Mesendoderm (in vitro differentiated cells): Measurements from ENCODE around the gene NUDT9.

Source experiments
- DNase-seq: peaks from one replicate; pipeline ENCODE4 v3.0.0; 2013
- H2AK5ac ChIP-seq: 2 replicates; pipeline ENCODE4 v1.6.1; 2013; ENCODE audit warnings: low read length, inconsistent platforms
- H2BK120ac ChIP-seq: 2 replicates; pipeline ENCODE4 v1.6.1; 2013; ENCODE audit warnings: low read depth, mild to moderate bottlenecking, low read length, moderate library complexity, mixed read lengths
- H2BK15ac ChIP-seq: replicated peaks from 2 replicates; pipeline ENCODE4 v1.6.1; 2013; ENCODE audit warnings: low read depth, mild to moderate bottlenecking, moderate library complexity
- H2BK5ac ChIP-seq: 2 replicates; pipeline ENCODE4 v1.6.1; 2013; ENCODE audit warnings: low read length, inconsistent platforms
- H3K18ac ChIP-seq: 2 replicates; pipeline ENCODE4 v1.6.1; 2013; ENCODE audit warnings: mild to moderate bottlenecking, low read length, mixed read lengths
- H3K23ac ChIP-seq: one replicate; pipeline ENCODE4 v1.6.1; 2013; ENCODE audit warnings: low read length
- H3K27ac ChIP-seq: 2 replicates; pipeline ENCODE4 v1.5.1; 2013; ENCODE audit warnings: low read depth, mild to moderate bottlenecking, inconsistent platforms, low read length, moderate library complexity
- H3K27me3 ChIP-seq: 2 replicates; pipeline ENCODE4 v1.6.1; 2013; ENCODE audit warnings: low read length, control low read depth, mild to moderate bottlenecking, inconsistent platforms; ENCODE audit not compliant: insufficient read depth, poor library complexity
- H3K36me3 ChIP-seq: 2 replicates; pipeline ENCODE4 v1.6.1; 2013; ENCODE audit warnings: low read length, inconsistent platforms; ENCODE audit not compliant: control insufficient read depth, insufficient read depth
- H3K4ac ChIP-seq: one replicate; pipeline ENCODE4 v1.6.1; 2013; ENCODE audit warnings: low read depth, mild to moderate bottlenecking, low read length, moderate library complexity
- H3K4me1 ChIP-seq: 2 replicates; pipeline ENCODE4 v1.6.1; 2013; ENCODE audit warnings: low read depth, low read length, inconsistent platforms; ENCODE audit not compliant: control insufficient read depth
- H3K4me2 ChIP-seq: 2 replicates; pipeline ENCODE4 v1.6.1; 2013; ENCODE audit warnings: low read length
- H3K4me3 ChIP-seq: 2 replicates; pipeline ENCODE4 v1.5.1; 2013; ENCODE audit warnings: mild to moderate bottlenecking, low read length
- H3K56ac ChIP-seq: one replicate; pipeline ENCODE4 v1.6.1; 2013; ENCODE audit warnings: low read length
- H3K79me1 ChIP-seq: 2 replicates; pipeline ENCODE4 v1.6.1; 2013; ENCODE audit warnings: low read length, inconsistent platforms
- H3K79me2 ChIP-seq: 2 replicates; pipeline ENCODE4 v1.6.1; 2013; ENCODE audit warnings: mild to moderate bottlenecking, low read length; ENCODE audit not compliant: control insufficient read depth, insufficient read depth
- H3K9ac ChIP-seq: 2 replicates; pipeline ENCODE4 v1.6.1; 2013; ENCODE audit warnings: low read length, inconsistent platforms
- H4K5ac ChIP-seq: one replicate; pipeline ENCODE4 v1.6.1; 2013; ENCODE audit warnings: low read length
- H4K8ac ChIP-seq: one replicate; pipeline ENCODE4 v1.6.1; 2013; ENCODE audit warnings: low read depth, mild to moderate bottlenecking, control low read depth, low read length, moderate library complexity
- WGBS: extraction: QIAGEN DNeasy Blood & Tissue Kit; methylation state at CpG from one replicate; pipeline ENCODE4 v1.1.7; 2013; ENCODE audit warnings: low lambda C conversion rate, missing lambda C conversion rate; ENCODE audit not compliant: insufficient coverage; ENCODE audit errors: extremely low coverage; 5-methylcytosine and 5-hydroxymethylcytosine counted together

Gene NUDT9

GRCh38 chr4:87497159-87497558 is 74.8 kb downstream of the NUDT9 start:
- no peak overlapping the region for H3K56ac ChIP-seq
- no peak overlapping the region for H2BK15ac ChIP-seq
- H4K5ac ChIP-seq = no peak overlapping the region
- H3K4me3 ChIP-seq = no peak overlapping the region
- no peak overlapping the region for H3K4ac ChIP-seq
- no peak overlapping the region for H2AK5ac ChIP-seq
- no peak overlapping the region for H2BK120ac ChIP-seq
- no peaks in the 10 kb centered on the region for H3K79me2 ChIP-seq
- WGBS = no CpG with 5 or more reads among the region's 2 CpGs
- no peaks in the 10 kb centered on the region for H3K79me1 ChIP-seq
- no peak overlapping the region for H3K27ac ChIP-seq
- no peak overlapping the region for H3K4me2 ChIP-seq
- H2BK5ac ChIP-seq = no peak overlapping the region
- H3K4me1 ChIP-seq = no peaks in the 10 kb centered on the region
- no peak overlapping the region for H3K9ac ChIP-seq
- peak; percentile 36 for DNase-seq
- no peaks in the 10 kb centered on the region for H3K36me3 ChIP-seq
- no peak overlapping the region for H3K18ac ChIP-seq
- H4K8ac ChIP-seq = no peak overlapping the region
- no peaks in the 10 kb centered on the region for H3K27me3 ChIP-seq
- H3K23ac ChIP-seq = no peak overlapping the region

- no peak overlapping the region for H2BK15ac ChIP-seq
- H3K27me3 ChIP-seq = no peaks in the 10 kb centered on the region
- H3K79me1 ChIP-seq = no peaks in the 10 kb centered on the region
- no peak overlapping the region for H2BK5ac ChIP-seq
- H3K9ac ChIP-seq = no peak overlapping the region
- H3K79me2 ChIP-seq = no peaks in the 10 kb centered on the region
- H3K4ac ChIP-seq = no peak overlapping the region
- H3K4me1 ChIP-seq = no peaks in the 10 kb centered on the region
- H2BK120ac ChIP-seq = no peak overlapping the region
- H3K27ac ChIP-seq = no peak overlapping the region
- no CpG with 5 or more reads among the region's 3 CpGs for WGBS
- H3K23ac ChIP-seq = no peak overlapping the region
- peak overlapping the region; percentile 34 for H3K56ac ChIP-seq
- H2AK5ac ChIP-seq = no peak overlapping the region
- H3K36me3 ChIP-seq = no peaks in the 10 kb centered on the region
- no peak overlapping the region for H3K4me3 ChIP-seq
- H3K18ac ChIP-seq = no peak overlapping the region
- no peak overlapping the region for H4K8ac ChIP-seq
- H3K4me2 ChIP-seq = no peak overlapping the region
- no peak overlapping the region for H4K5ac ChIP-seq
- DNase-seq = no peak
Measured at GRCh38 chr4:87497578-87497977, 75.2 kb downstream of the NUDT9 start.

GRCh38 chr4:87498446-87498900 is 76.1 kb downstream of the NUDT9 start:
- H3K27me3 ChIP-seq = no peaks in the 10 kb centered on the region
- no peaks in the 10 kb centered on the region for H3K36me3 ChIP-seq
- no peak overlapping the region for H2AK5ac ChIP-seq
- WGBS = no CpG with 5 or more reads among the region's 5 CpGs
- no peaks in the 10 kb centered on the region for H3K4me1 ChIP-seq
- H3K4me3 ChIP-seq = no peak overlapping the region
- no peak overlapping the region for H4K5ac ChIP-seq
- DNase-seq = no peak
- no peak overlapping the region for H3K9ac ChIP-seq
- no peaks in the 10 kb centered on the region for H3K79me2 ChIP-seq
- no peak overlapping the region for H4K8ac ChIP-seq
- no peak overlapping the region for H3K56ac ChIP-seq
- H3K4me2 ChIP-seq = no peak overlapping the region
- H3K23ac ChIP-seq = no peak overlapping the region
- H2BK120ac ChIP-seq = no peak overlapping the region
- no peak overlapping the region for H2BK5ac ChIP-seq
- H3K79me1 ChIP-seq = no peaks in the 10 kb centered on the region
- no peak overlapping the region for H3K18ac ChIP-seq
- H3K4ac ChIP-seq = no peak overlapping the region
- no peak overlapping the region for H3K27ac ChIP-seq
- H2BK15ac ChIP-seq = no peak overlapping the region

GRCh38 chr4:87499403-87500091 is 77.2 kb downstream of the NUDT9 start:
- no peak overlapping the region for H2BK120ac ChIP-seq
- H2AK5ac ChIP-seq = no peak overlapping the region
- H3K27me3 ChIP-seq = no peaks in the 10 kb centered on the region
- H3K18ac ChIP-seq = no peak overlapping the region
- no peak overlapping the region for H4K5ac ChIP-seq
- H3K4me2 ChIP-seq = no peak overlapping the region
- H3K23ac ChIP-seq = no peak overlapping the region
- no peak overlapping the region for H2BK15ac ChIP-seq
- H4K8ac ChIP-seq = no peak overlapping the region
- DNase-seq = no peak
- no peaks in the 10 kb centered on the region for H3K36me3 ChIP-seq
- no peak overlapping the region for H3K4ac ChIP-seq
- WGBS = no CpG with 5 or more reads among the region's 7 CpGs
- H3K4me3 ChIP-seq = no peak overlapping the region
- H2BK5ac ChIP-seq = no peak overlapping the region
- H3K9ac ChIP-seq = no peak overlapping the region
- H3K4me1 ChIP-seq = no peaks in the 10 kb centered on the region
- H3K79me1 ChIP-seq = no peaks in the 10 kb centered on the region
- H3K79me2 ChIP-seq = no peaks in the 10 kb centered on the region
- H3K27ac ChIP-seq = no peak overlapping the region
- H3K56ac ChIP-seq = no peak overlapping the region

GRCh38 chr4:87500092-87500462 is 77.7 kb downstream of the NUDT9 start:
- Histone ChIP-seq H3K36me3 (no peaks in the 10 kb centered on the region), H2BK15ac (no peak overlapping the region), H2AK5ac (no peak overlapping the region), H4K5ac (no peak overlapping the region), H3K4me2 (no peak overlapping the region), H3K56ac (no peak overlapping the region), H3K4me1 (no peaks in the 10 kb centered on the region), H3K9ac (no peak overlapping the region), H3K4ac (no peak overlapping the region), H3K23ac (no peak overlapping the region), H3K79me1 (no peaks in the 10 kb centered on the region), H3K27ac (no peak overlapping the region), H3K4me3 (no peak overlapping the region), H2BK5ac (no peak overlapping the region), H4K8ac (no peak overlapping the region), H3K27me3 (no peaks in the 10 kb centered on the region), H3K18ac (no peak overlapping the region), H3K79me2 (no peaks in the 10 kb centered on the region), H2BK120ac (no peak overlapping the region)
- DNase-seq = no peak
- no CpG with 5 or more reads among the region's 4 CpGs for WGBS

- Histone ChIP-seq H2BK5ac (no peak overlapping the region), H2AK5ac (no peak overlapping the region), H3K4me3 (no peak overlapping the region), H3K18ac (no peak overlapping the region), H3K79me2 (no peaks in the 10 kb centered on the region), H3K27me3 (no peaks in the 10 kb centered on the region), H3K36me3 (no peaks in the 10 kb centered on the region), H3K27ac (no peak overlapping the region), H3K4me1 (no peaks in the 10 kb centered on the region), H3K4ac (no peak overlapping the region), H3K4me2 (no peak overlapping the region), H4K5ac (no peak overlapping the region), H2BK120ac (no peak overlapping the region), H3K23ac (no peak overlapping the region), H4K8ac (no peak overlapping the region), H2BK15ac (no peak overlapping the region), H3K56ac (no peak overlapping the region), H3K79me1 (no peaks in the 10 kb centered on the region), H3K9ac (no peak overlapping the region)
- no peak for DNase-seq
Measured at GRCh38 chr4:87502580-87503238, 80.3 kb downstream of the NUDT9 start.
